ENCODE data around the gene EIF4A2. TPM values are rescaled to one million over a fixed set of nuclear protein-coding genes. Genes with fewer than 3 reads are reported as not detected.
A peak's percentile ranks its signal among the peaks of the same experiment; 100 is the strongest.

The EIF4A2 gene
- total RNA-seq, 1 experiment from 2014 or later = 219 TPM

DNA sequence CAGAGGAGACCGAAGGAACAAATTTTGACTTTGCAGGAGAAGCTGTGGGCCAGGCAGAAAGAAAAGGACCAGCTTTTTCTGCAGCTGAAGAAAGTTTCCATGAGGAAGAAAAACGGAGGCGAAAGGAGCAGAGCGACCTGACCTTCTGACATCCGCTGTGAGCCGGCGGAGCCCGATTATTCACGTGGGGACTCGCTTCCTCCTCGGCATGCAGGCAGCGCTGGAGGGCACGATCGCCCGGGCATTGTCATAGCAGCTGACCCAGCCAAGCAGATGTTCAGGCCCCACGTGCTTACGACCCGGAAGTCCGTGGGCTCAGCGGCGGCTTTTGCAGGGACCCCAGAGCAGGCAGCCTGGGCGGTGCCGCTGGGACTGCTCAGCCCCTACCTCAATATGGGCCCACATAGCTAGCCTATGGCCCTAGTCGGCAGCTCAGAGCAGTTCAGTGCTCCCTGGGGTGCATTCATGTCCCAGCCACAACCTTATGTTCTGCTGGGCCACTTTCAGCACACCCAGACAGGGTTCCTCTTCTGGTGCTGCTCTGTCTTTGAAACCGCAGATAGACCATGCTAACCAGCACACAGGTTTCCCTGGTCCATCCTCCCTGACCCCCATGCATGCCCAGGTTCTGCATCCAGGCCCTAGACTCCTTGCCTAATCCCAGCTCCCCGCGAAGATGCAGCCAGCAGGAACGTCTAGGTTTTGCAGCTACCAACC, 10.5 kb upstream of the EIF4A2 start:
- in situ Hi-C loops (cut with HindIII; ENCODE audit: low pct_unique_long_range_greater_than_20kb, low sequenced_read_pairs) = no loop called here
- CTCF ChIA-PET = no interaction called here
- Histone ChIP-seq H3K9me3 (ENCODE audit: control insufficient read depth, insufficient read depth, low read depth, low read length) (no peaks in the 10 kb centered on the region), H3K27ac (ENCODE audit: low read length) (no peak overlapping the region), H3K4me3 (ENCODE audit: low read depth in 2 of 2, low read length in 2 of 2) (no peak overlapping the region), H3K27me3 (ENCODE audit: control insufficient read depth, insufficient read depth, low read length) (no peaks in the 10 kb centered on the region), H3K4me1 (ENCODE audit: control insufficient read depth, insufficient read depth, low read length) (no peaks in the 10 kb centered on the region), H3K36me3 (ENCODE audit: control insufficient read depth, insufficient read depth, low read length) (no peaks in the 10 kb centered on the region)
- no peak for DNase-seq (ENCODE audit: low read depth, low spot score)
- POLR2A ChIA-PET = interaction anchor here (0.6 kb wide), 1 partner anchor 203 kb away, joined by 3 read pairs; no protein-coding TSS in a partner anchor
- peak; percentile 39 for ATAC-seq
- intact Hi-C loops (cut with micrococcal nuclease; ENCODE audit: unreplicated experiment) = no loop called here
- TF ChIP-seq POLR2AphosphoS5 (IDR thresholded peaks at IDR 0.05; ENCODE audit: low read depth, low read length) = no peak
- TF ChIP-seq TCF7L2 (IDR thresholded peaks at IDR 0.05; ENCODE audit: low read depth, low read length) = no peak
- TF ChIP-seq SIN3A (IDR thresholded peaks at IDR 0.05; ENCODE audit: borderline replicate concordance, insufficient read depth, low read depth, low read length) = no peak
- TF ChIP-seq, protein P1, sequence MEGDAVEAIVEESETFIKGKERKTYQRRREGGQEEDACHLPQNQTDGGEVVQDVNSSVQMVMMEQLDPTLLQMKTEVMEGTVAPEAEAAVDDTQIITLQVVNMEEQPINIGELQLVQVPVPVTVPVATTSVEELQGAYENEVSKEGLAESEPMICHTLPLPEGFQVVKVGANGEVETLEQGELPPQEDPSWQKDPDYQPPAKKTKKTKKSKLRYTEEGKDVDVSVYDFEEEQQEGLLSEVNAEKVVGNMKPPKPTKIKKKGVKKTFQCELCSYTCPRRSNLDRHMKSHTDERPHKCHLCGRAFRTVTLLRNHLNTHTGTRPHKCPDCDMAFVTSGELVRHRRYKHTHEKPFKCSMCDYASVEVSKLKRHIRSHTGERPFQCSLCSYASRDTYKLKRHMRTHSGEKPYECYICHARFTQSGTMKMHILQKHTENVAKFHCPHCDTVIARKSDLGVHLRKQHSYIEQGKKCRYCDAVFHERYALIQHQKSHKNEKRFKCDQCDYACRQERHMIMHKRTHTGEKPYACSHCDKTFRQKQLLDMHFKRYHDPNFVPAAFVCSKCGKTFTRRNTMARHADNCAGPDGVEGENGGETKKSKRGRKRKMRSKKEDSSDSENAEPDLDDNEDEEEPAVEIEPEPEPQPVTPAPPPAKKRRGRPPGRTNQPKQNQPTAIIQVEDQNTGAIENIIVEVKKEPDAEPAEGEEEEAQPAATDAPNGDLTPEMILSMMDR (IDR thresholded peaks at IDR 0.05) = no peak
- no peak for TF ChIP-seq REST (IDR thresholded peaks at IDR 0.05; ENCODE audit: insufficient read depth in 1 of 2, low read depth in 2 of 2, low read length in 1 of 2)
- no TSS peak for BruUV-seq (replicated peaks)

DNA sequence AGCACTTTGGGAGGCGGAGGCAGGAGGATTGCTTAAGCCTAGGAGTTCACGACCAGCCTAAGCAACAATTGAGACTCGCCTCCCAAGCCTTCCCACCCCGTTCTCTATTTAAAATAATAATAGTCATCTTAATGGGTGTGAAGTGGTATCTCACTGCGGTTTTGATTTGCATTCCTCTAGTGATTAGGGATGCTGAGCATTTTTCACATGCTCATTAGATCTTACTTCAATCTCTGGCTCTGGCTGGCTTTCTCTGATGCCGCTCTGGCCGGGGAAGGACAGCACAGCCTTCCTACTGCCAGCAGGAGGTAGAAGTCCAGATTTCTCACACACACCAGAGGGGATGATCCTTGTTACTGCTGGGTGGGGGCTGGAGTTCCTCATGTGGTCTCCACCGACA, 7.4 kb upstream of the EIF4A2 start:
- Histone ChIP-seq H3K4me3 (ENCODE audit: low read depth in 2 of 2, low read length in 2 of 2) (no peak overlapping the region), H3K27me3 (ENCODE audit: control insufficient read depth, insufficient read depth, low read length) (no peaks in the 10 kb centered on the region), H3K36me3 (ENCODE audit: control insufficient read depth, insufficient read depth, low read length) (no peaks in the 10 kb centered on the region), H3K27ac (ENCODE audit: low read length) (no peak overlapping the region), H3K4me1 (ENCODE audit: control insufficient read depth, insufficient read depth, low read length) (no peaks in the 10 kb centered on the region), H3K9me3 (ENCODE audit: control insufficient read depth, insufficient read depth, low read depth, low read length) (no peaks in the 10 kb centered on the region)
- in situ Hi-C loops (cut with HindIII; ENCODE audit: low pct_unique_long_range_greater_than_20kb, low sequenced_read_pairs) (no loop called here), intact Hi-C loops (cut with micrococcal nuclease; ENCODE audit: unreplicated experiment) (no loop called here)
- no TSS peak for BruUV-seq (replicated peaks)
- POLR2A ChIA-PET = no interaction called here
- TF ChIP-seq TCF7L2 (IDR thresholded peaks at IDR 0.05; ENCODE audit: low read depth, low read length) (no peak), SIN3A (IDR thresholded peaks at IDR 0.05; ENCODE audit: borderline replicate concordance, insufficient read depth, low read depth, low read length) (no peak), POLR2AphosphoS5 (IDR thresholded peaks at IDR 0.05; ENCODE audit: low read depth, low read length) (no peak), REST (IDR thresholded peaks at IDR 0.05; ENCODE audit: insufficient read depth in 1 of 2, low read depth in 2 of 2, low read length in 1 of 2) (no peak)
- TF ChIP-seq, protein P1 (IDR thresholded peaks at IDR 0.05) = no peak
- CTCF ChIA-PET = no interaction called here
- ATAC-seq = no peak
- no peak for DNase-seq (ENCODE audit: low read depth, low spot score)

All from Panc1 (cell line).